T-helper 2 cell treated with Interferon-gamma antibody and Interleukin-4, amounts not matched to agents 5 μg/mL and 100 μg/mL, for 36 hours (primary cell): ENCODE results near the gene MESP2.
"Not testable (repeated sequence)": the region's sequence is repeated elsewhere in the genome, so short reads cannot be mapped to it uniquely, and the experiment has no call there.

Experiments
- DNase-seq: peaks from one replicate; pipeline ENCODE4 v3.0.0; 2021; ENCODE audit warnings: low spot score
- H3K27ac Mint-ChIP-seq: one replicate; pipeline ENCODE4 v1.8.0; 2021; ENCODE audit warnings: mild to moderate bottlenecking, mixed read lengths
- H3K27me3 Mint-ChIP-seq: one replicate; pipeline ENCODE4 v1.8.0; 2021; ENCODE audit warnings: low read depth, mixed read lengths
- H3K36me3 Mint-ChIP-seq: one replicate; pipeline ENCODE4 v1.8.0; 2021; ENCODE audit warnings: low read depth, mixed read lengths
- H3K4me1 Mint-ChIP-seq: one replicate; pipeline ENCODE4 v1.8.0; 2021; ENCODE audit warnings: low read depth, mixed read lengths
- H3K4me3 Mint-ChIP-seq: one replicate; pipeline ENCODE4 v1.8.0; 2022; ENCODE audit warnings: mild to moderate bottlenecking, moderate library complexity, mixed read lengths
- H3K9me3 Mint-ChIP-seq: one replicate; pipeline ENCODE4 v1.8.0; 2021; ENCODE audit warnings: mixed read lengths

MESP2 gene

DNA sequence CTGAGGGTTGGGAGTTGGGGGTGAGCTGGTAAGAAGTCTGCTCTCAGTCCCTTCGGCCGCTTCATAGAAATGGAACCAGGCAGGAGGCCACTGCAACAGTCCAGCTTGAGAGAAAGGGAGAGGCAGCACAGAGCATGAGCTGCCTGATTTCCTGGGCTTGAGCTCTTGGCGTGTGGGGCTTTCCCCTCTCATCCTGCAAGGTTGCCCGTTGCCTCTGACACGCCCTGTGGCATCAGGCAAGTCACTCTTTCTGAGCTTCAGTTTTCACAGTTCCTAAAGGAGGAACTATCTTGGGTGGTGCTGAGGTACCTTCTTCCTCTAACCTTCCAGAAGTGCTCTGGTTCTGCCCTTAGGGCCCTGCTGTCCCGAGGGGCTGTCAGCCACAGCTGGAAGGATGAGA, 4.9 kb downstream of the MESP2 start:
- H3K9me3 Mint-ChIP-seq: no peaks in the 10 kb centered on the region
- H3K4me1 Mint-ChIP-seq: peaks cover 11% of the 10 kb centered on the region
- no peak overlapping the region for H3K4me3 Mint-ChIP-seq
- H3K36me3 Mint-ChIP-seq: no peaks in the 10 kb centered on the region
- peaks cover 13% of the 10 kb centered on the region for H3K27me3 Mint-ChIP-seq
- no peak overlapping the region for H3K27ac Mint-ChIP-seq
- DNase-seq: no peak

DNA sequence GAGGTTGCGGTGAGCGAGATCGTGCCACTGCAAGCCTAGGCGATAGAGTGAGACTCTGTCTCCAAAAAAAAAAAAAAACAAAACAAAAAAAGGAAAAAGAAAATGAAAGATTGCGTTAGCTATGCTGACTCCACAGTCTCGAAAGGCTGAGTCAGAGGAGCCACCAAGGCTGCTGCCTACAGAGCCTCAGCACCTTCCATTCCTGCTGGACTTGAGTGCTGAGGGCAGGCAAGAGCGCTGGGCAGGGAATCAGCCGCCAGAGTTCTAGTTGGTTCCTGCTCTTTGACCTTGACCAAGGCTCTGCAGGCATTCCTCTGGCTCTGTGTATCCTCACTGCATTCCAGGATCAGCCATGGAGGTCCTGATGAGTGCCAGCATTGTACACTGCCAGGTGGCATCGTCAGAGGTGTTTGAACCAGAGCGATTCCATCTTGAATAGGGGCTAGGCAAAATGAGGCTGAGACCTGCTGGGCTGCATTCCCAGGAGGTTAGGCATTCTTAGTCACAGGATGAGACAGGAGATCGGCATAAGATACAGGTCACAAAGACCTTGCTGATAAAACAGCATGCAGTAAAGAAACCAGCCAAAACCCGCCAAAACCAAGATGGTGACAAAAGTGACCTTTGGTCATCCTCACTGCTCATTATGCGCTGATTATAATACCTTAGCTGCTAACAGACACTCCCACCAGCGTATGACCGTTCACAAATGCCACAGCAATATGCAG, 5.9 kb downstream of the MESP2 start:
- peaks cover 11% of the 10 kb centered on the region for H3K4me1 Mint-ChIP-seq
- H3K27me3 Mint-ChIP-seq: peaks cover 12% of the 10 kb centered on the region
- H3K27ac Mint-ChIP-seq: no peak overlapping the region
- H3K36me3 Mint-ChIP-seq: no peaks in the 10 kb centered on the region
- H3K9me3 Mint-ChIP-seq: no peaks in the 10 kb centered on the region
- no peak for DNase-seq
- no peak overlapping the region for H3K4me3 Mint-ChIP-seq

DNA sequence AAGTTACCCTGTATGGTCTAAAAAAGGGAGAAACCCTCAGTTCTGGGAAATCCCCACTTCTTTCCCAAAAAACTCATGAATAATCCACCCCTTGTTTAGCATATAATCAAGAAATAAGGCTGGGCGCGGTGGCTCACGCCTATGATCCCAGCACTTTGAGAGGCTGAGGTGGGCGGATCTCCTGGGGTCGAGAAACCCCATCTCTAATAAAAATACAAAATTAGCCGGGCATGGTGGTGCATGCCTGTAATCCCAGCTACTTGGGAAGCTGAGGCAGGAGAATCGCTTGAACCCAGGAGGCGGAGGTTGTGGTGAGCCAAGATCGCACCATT, 6.5 kb downstream of the MESP2 start:
- H3K27me3 Mint-ChIP-seq, DNase-seq, H3K36me3 Mint-ChIP-seq, H3K4me3 Mint-ChIP-seq, H3K9me3 Mint-ChIP-seq, H3K27ac Mint-ChIP-seq: not testable (repeated sequence)
- peaks cover 11% of the 10 kb centered on the region for H3K4me1 Mint-ChIP-seq

DNA sequence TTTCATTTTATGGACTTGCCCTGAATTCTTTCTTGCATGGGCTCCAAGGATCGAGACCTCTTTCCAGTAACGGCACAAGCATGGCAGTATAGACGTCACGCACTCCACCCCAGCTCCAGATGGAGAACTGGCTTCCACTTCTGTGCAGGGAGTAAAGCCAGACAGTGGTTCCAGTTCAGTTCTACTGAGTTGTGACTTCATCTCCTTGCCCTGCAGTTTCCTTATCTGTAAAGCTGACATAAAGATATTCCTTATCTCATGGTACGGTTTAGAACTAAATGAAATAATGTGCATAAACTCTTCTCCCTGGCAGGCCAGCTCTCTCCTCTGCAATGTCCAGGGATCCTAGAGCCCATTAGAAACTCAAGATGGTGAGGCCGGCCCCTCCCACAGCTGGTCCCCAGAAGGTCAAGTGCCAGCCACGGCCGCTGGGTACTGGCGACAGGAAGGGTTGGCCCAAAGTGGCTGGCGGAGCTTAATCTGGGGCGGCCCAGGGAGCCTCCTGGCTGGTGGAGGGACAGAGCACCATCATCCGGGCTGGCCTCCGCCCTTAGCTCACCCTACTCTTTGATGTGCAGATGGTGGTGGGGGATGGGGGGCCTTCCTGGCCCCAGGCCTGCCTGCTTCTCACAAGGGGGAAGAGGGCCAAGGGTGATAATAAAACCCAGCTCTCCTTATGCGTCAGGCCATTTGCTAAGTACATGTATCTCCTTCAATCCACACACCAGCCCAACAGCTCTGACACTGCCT, 7.2 kb downstream of the MESP2 start:
- DNase-seq: no peak
- no peak overlapping the region for H3K27ac Mint-ChIP-seq
- no peak overlapping the region for H3K4me3 Mint-ChIP-seq
- H3K36me3 Mint-ChIP-seq: peaks cover 4% of the 10 kb centered on the region
- peaks cover 11% of the 10 kb centered on the region for H3K4me1 Mint-ChIP-seq
- H3K27me3 Mint-ChIP-seq: peaks cover under 1% of the 10 kb centered on the region
- peaks cover 7% of the 10 kb centered on the region for H3K9me3 Mint-ChIP-seq

DNA sequence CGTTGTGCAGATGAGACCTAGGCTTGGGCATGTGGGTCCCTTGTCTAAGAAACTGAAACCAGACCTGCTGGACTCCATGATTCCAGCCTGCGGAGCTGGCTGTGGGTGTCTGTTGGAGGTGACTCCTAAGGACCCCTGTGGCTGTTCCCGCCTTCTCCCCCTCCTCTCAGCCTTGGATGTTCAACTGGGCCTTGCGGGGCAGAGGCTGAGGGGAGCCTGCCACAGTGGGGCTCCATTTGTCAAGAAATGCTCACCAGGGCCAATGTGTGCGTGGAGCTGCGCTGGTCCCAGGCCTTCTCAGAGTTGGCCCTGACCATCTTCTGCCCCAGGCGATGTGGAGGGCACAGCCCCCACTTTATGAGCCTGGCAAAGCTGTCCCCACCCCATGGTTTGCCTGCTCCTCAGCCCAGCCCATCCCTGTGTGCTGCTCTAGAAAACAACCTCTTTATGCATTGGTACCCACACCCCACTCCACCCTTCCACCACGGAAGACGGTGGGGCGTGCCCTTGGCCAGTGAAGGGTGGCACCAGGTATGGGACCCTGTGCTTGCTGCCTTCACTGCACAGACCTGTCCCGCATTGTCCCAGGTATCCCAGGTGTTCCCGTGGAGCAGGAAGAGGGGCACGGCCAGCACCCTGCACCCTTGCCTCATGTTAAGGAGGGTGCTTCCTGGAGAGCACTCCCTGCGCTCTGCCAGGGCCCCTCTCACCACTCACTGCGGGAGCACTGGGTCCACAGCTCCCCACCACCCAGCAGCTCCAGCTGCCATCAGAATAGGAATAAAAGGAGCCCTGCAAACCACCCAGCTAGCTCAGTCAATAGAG, 7.9 kb downstream of the MESP2 start:
- no peaks in the 10 kb centered on the region for H3K27me3 Mint-ChIP-seq
- DNase-seq: no peak
- H3K4me3 Mint-ChIP-seq: no peak overlapping the region
- no peak overlapping the region for H3K27ac Mint-ChIP-seq
- peaks cover 4% of the 10 kb centered on the region for H3K36me3 Mint-ChIP-seq
- H3K9me3 Mint-ChIP-seq: peaks cover 8% of the 10 kb centered on the region
- H3K4me1 Mint-ChIP-seq: peaks cover 11% of the 10 kb centered on the region

DNA sequence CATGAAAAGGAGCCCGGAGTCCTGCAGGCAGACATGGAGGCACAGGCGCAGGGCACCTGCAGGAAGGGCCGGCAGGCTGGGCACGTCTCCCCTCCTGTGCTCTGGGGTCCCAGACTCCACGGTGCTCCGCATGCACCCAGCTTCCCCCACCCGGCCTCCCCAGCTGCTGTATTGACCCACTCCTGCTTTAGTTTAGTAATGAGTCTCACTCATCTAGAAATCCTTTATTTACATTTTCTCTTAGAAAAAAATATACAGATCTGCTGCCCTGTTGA, 8.5 kb downstream of the MESP2 start:
- H3K4me3 Mint-ChIP-seq: no peak overlapping the region
- no peaks in the 10 kb centered on the region for H3K27me3 Mint-ChIP-seq
- peaks cover 11% of the 10 kb centered on the region for H3K4me1 Mint-ChIP-seq
- H3K36me3 Mint-ChIP-seq: peaks cover 4% of the 10 kb centered on the region
- no peak overlapping the region for H3K27ac Mint-ChIP-seq
- DNase-seq: no peak
- peaks cover 8% of the 10 kb centered on the region for H3K9me3 Mint-ChIP-seq

DNA sequence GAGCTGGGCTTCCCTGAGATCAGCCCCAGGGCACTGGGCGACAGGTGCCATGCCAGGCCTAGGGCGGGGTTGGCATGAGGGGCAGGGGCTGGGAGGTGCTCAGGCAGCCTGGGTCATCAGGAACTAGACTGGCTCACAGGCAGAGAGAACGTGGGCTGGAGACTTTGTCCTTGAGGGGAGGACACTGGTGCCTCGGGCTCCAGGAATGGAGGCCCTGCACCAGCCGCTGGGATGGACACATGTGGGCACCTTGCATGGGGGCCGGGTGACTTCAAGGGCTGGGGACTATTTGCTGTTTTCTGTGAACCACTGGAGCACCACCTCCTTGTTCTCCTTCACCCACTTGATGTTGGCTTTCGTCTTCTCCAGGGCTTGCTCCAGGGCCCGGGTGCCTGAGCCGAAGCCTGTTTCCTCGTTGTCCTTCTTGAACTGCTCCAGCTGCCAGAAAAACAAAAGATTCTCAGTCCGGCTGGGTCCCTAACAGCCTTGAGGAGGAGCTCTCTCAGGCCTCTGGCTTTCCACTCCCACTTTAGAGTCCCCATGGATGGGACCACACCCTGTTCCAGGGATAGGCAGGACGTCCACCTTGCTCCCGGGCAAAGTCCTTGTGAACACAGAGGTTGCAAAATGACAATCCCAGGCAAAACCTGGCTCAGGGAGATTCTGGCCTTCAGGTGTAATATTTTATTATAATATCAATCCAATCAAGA, 9.1 kb downstream of the MESP2 start:
- Mint-ChIP-seq H3K4me3 (no peak overlapping the region), H3K36me3 (peaks cover 4% of the 10 kb centered on the region), H3K4me1 (peaks cover 11% of the 10 kb centered on the region), H3K9me3 (peaks cover 8% of the 10 kb centered on the region), H3K27ac (no peak overlapping the region), H3K27me3 (no peaks in the 10 kb centered on the region)
- DNase-seq: no peak

DNA sequence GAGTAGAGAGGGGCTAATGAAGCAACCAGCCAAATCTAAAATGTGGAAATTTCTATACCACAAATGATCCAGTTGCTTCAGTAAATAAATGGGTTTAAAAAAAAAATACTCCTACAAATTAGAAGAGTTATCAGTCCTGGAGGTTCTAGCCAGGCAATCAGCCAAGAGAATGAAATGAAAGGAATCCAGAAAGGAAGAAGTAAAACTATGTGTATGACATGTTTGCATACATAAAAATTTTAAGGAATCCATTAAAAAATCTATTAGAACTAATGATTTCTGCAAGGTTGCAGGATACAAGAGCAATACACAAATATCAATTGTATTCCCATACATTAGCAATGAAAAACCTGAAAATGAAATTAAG, 9.6 kb downstream of the MESP2 start:
- Mint-ChIP-seq H3K27ac (no peak overlapping the region), H3K36me3 (peaks cover 4% of the 10 kb centered on the region), H3K27me3 (no peaks in the 10 kb centered on the region), H3K9me3 (peaks cover 8% of the 10 kb centered on the region), H3K4me3 (no peak overlapping the region), H3K4me1 (peaks cover 8% of the 10 kb centered on the region)
- no peak for DNase-seq

DNA sequence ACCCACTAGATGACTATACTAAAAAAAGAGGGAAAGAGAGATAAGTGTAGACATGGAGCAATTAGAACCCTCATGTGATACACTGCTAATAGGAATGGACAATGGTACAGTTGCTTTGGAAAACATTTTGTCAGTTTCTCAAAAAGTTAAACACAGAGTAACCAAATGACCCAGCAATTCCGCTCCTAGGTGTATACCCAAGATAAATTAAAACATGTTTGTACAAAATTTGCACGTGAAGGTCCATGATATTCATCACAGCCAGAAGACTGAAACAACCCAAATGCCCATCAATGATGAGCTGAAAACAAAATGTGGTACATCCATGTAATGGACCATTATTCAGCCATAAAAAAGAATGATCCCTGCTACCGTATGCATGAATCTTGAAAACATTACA, 11.8 kb downstream of the MESP2 start:
- Mint-ChIP-seq H3K4me3 (no peak overlapping the region), H3K9me3 (peaks cover 8% of the 10 kb centered on the region), H3K27ac (no peak overlapping the region), H3K27me3 (no peaks in the 10 kb centered on the region), H3K36me3 (peaks cover 4% of the 10 kb centered on the region), H3K4me1 (no peaks in the 10 kb centered on the region)
- DNase-seq: no peak

DNA sequence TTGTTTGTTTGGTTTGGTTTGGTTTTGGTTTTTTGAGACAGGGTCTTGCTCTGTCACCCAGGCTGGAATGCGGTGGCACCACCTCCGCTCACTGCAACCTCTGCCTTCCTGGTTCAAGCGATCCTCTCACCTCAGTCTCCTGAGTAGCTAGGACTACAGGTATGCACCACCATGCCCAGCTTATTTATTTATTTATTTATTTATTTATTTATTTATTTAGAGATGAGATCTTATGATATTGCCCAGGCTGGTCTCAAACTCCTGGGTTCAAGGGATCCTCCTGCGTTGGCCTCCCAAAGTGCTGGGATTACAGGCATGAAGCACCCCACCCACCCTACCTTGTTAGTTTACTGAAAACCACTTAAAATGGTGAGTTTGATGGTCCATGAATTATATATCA, 12.5 kb downstream of the MESP2 start:
- H3K27me3 Mint-ChIP-seq, DNase-seq, H3K27ac Mint-ChIP-seq, H3K9me3 Mint-ChIP-seq, H3K36me3 Mint-ChIP-seq, H3K4me1 Mint-ChIP-seq, H3K4me3 Mint-ChIP-seq: not testable (repeated sequence)

DNA sequence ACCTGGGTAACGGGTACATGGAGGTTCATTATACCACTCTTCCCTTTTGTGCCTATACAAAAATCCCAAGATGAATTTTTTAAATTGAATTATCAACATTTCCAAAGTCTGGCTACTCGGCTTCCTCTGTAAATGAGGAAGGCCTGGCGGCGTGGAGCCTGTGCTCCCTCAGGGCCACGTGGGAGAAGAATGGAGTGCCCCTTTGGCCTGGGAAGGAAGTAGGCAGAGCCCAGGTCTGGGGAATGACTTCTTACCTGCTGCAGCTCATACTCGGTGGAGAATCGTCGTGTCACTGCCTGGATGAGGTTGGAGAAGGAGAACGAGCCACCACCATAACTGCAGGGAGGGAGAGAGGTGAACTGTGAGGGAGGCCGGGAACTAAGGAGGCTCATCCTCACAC, 14.1 kb downstream of the MESP2 start:
- Mint-ChIP-seq H3K9me3 (peaks cover 8% of the 10 kb centered on the region), H3K4me1 (no peaks in the 10 kb centered on the region), H3K27ac (no peak overlapping the region), H3K4me3 (no peak overlapping the region), H3K27me3 (peaks cover 2% of the 10 kb centered on the region), H3K36me3 (peaks cover 4% of the 10 kb centered on the region)
- no peak for DNase-seq

DNA sequence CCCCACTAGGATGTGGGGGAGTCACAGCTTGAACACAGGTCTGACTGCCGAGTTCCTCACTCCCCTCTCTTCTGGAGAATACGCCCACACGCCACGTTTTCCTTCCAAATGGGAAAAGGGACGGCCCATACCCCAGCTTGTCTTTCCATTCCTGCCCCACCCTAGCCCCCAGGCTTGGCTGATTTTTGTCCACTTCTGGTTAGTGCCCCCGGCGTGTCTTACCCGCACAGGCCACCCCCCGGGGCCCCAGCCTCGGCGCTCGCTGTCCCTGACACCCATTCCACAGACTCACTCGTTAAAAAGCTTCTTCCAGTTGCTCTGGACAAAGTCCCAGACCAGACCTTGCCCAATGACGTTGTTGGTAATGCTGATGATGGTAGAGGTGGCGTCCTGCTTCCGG, 14.5 kb downstream of the MESP2 start:
- H3K9me3 Mint-ChIP-seq: peaks cover 8% of the 10 kb centered on the region
- peaks cover 2% of the 10 kb centered on the region for H3K27me3 Mint-ChIP-seq
- H3K27ac Mint-ChIP-seq: no peak overlapping the region
- no peak overlapping the region for H3K4me3 Mint-ChIP-seq
- no peaks in the 10 kb centered on the region for H3K4me1 Mint-ChIP-seq
- H3K36me3 Mint-ChIP-seq: peaks cover 4% of the 10 kb centered on the region
- DNase-seq: no peak

DNA sequence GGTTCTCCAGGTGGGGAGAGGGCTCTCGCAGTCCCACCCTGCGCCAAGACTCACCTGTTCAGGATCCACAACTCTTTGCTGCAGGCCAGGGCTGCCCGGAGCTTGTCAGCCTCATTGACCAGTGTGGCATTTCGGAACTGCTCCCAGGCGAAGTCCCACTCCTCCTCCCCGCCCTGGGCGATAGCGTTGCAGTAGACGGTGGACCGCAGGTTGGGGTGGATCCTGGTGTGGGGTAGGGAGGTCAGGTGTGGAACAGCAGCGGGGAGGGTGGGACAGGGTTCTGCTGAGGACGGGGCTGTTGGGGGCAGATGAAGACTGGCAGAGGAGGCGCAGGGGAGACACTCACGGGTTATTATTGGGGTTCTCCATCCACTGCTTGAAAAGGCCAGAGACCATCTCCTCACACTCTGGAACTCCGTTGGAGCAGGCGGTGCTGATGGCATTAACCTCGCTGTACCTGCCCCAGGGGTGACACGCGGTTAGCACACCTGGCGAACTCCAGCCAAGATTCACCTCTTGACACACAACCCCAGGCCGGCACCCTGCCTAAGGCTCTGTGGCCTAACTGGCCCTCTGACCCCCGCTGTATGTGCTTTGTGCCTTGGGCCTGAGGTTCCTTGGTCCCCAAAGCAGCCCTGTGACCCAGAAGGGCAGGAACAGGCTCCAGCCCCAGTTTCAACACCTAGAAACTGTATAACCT, 16.1 kb downstream of the MESP2 start:
- Mint-ChIP-seq H3K4me1 (no peaks in the 10 kb centered on the region), H3K36me3 (peaks cover 4% of the 10 kb centered on the region), H3K27ac (no peak overlapping the region), H3K9me3 (peaks cover 8% of the 10 kb centered on the region), H3K4me3 (no peak overlapping the region), H3K27me3 (peaks cover 2% of the 10 kb centered on the region)
- no peak for DNase-seq
